RWPE2 (cell line): ENCODE data around the gene METTL26.

Experiments used
- ATAC-seq: fragments of 200-7000 bp; cut with Tn5 transposase; 3 replicates; pipeline ENCODE4 v1.9.1; 2021; ENCODE audit warnings: low read depth
- DNase-seq: peaks from one replicate; pipeline ENCODE4 v3.0.0-alpha.2; 2020; ENCODE audit warnings: low spot score
- H3K27ac ChIP-seq: fragments of 450-650 bp; 2 replicates; pipeline ENCODE4 v1.5.1; 2017; ENCODE audit warnings: mild to moderate bottlenecking; ENCODE audit not compliant: poor library complexity, severe bottlenecking
- H3K27me3 ChIP-seq: fragments of 250-450 bp; sonication (Bioruptor Pico); 2 replicates; pipeline ENCODE4 v1.5.1; 2021; ENCODE audit warnings: mild to moderate bottlenecking, moderate library complexity; ENCODE audit not compliant: insufficient read depth, poor library complexity, severe bottlenecking
- H3K36me3 ChIP-seq: fragments of 250-450 bp; sonication (Bioruptor Pico); 2 replicates; pipeline ENCODE4 v1.5.1; 2020; ENCODE audit warnings: low read depth, mild to moderate bottlenecking, moderate library complexity
- H3K4me1 ChIP-seq: fragments of 250-450 bp; sonication (Bioruptor Pico); 2 replicates; pipeline ENCODE4 v1.5.1; 2021; ENCODE audit warnings: mild to moderate bottlenecking, moderate library complexity; ENCODE audit not compliant: insufficient read depth, poor library complexity, severe bottlenecking
- H3K4me3 ChIP-seq: fragments of 250-450 bp; sonication (Bioruptor Pico); 2 replicates; pipeline ENCODE4 v1.5.1; 2021; ENCODE audit warnings: mild to moderate bottlenecking, moderate library complexity; ENCODE audit not compliant: severe bottlenecking
- H3K9me3 ChIP-seq: fragments of 250-450 bp; sonication (Bioruptor Pico); 2 replicates; pipeline ENCODE4 v1.5.1; 2021; ENCODE audit warnings: mild to moderate bottlenecking, moderate library complexity; ENCODE audit not compliant: severe bottlenecking
- TF ChIP-seq, protein P1 (sequence below): fragments of 450-650 bp; IDR thresholded peaks from one replicate; pipeline ENCODE4 v1.5.1; 2017; ENCODE audit warnings: mild to moderate bottlenecking, moderate library complexity; ENCODE audit not compliant: poor library complexity, severe bottlenecking

Gene METTL26

DNA sequence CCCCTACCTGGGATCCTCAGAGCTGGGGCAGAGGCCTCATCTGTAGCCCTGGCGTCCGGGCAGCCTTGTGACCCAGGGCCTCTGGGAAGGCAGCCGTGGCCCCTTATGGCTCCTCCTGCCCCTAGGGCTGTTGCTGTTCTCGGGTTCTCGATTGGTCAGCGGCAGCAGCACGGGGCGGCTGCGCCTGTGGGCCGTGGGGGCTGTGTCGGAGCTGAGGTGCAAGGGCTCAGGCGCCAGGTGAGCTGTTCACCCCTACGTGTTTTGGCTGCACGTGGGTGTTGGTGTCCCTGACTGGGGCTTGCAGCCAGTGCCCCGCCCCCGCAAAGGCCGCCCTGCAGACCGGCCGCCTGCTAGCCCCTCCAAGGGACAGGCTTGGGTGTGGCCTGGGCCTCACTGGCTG is 26.0 kb upstream of the METTL26 start:
- TF ChIP-seq, protein P1, sequence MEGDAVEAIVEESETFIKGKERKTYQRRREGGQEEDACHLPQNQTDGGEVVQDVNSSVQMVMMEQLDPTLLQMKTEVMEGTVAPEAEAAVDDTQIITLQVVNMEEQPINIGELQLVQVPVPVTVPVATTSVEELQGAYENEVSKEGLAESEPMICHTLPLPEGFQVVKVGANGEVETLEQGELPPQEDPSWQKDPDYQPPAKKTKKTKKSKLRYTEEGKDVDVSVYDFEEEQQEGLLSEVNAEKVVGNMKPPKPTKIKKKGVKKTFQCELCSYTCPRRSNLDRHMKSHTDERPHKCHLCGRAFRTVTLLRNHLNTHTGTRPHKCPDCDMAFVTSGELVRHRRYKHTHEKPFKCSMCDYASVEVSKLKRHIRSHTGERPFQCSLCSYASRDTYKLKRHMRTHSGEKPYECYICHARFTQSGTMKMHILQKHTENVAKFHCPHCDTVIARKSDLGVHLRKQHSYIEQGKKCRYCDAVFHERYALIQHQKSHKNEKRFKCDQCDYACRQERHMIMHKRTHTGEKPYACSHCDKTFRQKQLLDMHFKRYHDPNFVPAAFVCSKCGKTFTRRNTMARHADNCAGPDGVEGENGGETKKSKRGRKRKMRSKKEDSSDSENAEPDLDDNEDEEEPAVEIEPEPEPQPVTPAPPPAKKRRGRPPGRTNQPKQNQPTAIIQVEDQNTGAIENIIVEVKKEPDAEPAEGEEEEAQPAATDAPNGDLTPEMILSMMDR, result no peak
- Histone ChIP-seq H3K4me1 (no peaks in the 10 kb centered on the region), H3K27me3 (no peaks in the 10 kb centered on the region), H3K36me3 (peaks cover 23% of the 10 kb centered on the region), H3K9me3 (no peaks in the 10 kb centered on the region), H3K27ac (no peak overlapping the region), H3K4me3 (no peak overlapping the region)
- DNase-seq (no peak), ATAC-seq (no peak)

DNA sequence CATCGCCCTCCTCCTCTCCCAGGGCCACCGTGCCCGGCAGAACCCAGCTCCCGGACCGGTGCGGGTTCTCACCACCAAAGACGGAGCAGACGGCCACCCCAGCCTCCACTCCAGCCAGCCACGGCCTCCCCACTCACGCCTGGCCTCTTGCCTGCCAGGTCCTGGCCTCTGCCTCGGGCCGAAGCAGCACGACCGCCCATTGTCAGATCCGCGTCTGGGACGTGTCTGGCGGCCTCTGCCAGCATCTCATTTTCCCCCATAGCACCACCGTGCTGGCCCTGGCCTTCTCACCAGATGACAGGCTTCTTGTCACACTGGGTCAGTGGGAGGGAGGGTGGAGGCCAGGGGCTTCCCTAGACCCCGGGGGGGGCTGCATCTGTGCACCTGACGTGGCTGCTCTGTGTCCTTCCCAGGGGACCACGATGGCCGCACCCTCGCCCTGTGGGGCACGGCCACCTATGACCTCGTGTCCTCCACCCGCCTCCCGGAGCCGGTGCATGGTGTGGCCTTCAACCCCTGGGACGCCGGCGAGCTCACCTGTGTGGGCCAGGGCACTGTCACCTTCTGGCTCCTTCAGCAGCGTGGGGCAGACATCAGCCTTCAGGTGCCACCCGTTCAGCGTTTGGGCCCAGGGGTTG is 25.2 kb upstream of the METTL26 start:
- TF ChIP-seq, protein P1, result no peak
- Histone ChIP-seq H3K4me1 (no peaks in the 10 kb centered on the region), H3K4me3 (no peak overlapping the region), H3K36me3 (peaks cover 31% of the 10 kb centered on the region), H3K9me3 (no peaks in the 10 kb centered on the region), H3K27ac (no peak overlapping the region), H3K27me3 (no peaks in the 10 kb centered on the region)
- DNase-seq (no peak), ATAC-seq (no peak)

DNA sequence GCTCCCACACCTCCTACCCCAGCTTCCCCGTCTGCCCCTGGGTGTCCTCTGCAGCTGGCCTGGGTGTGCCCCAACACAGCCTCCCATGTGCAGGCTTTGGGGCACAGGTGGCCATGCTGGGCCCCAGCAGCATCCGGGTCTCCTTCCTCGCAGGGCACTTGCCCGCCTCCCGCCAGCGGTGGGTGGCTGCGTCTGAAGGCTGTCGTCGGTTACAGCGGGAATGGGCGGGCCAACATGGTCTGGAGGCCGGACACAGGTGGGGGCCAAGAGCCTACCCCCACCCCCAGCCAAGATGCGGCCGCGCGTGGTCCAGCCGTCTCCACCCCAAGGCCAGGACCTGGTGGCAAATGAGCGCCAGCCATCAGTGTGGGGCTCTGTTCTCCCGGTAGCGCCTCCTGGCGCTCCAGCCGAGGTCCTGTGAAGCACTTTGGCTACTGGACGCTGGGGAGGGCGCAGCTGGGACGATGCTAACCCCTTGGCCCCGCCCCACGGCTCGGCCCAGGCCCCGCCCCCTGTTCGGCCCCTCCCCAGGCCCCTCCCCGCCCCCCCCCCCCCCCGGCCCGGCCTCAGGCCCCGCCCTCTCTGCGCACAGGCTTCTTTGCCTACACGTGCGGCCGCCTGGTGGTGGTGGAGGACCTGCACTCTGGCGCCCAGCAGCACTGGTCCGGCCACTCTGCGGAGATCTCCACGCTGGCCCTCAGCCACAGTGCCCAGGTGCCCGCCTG is 24.5 kb upstream of the METTL26 start:
- Histone ChIP-seq H3K27ac (no peak overlapping the region), H3K9me3 (no peaks in the 10 kb centered on the region), H3K4me1 (no peaks in the 10 kb centered on the region), H3K36me3 (peaks cover 34% of the 10 kb centered on the region), H3K4me3 (no peak overlapping the region), H3K27me3 (no peaks in the 10 kb centered on the region)
- ATAC-seq (peak; percentile 76), DNase-seq (peak; percentile 92)
- TF ChIP-seq, protein P1, result peak; percentile 37

DNA sequence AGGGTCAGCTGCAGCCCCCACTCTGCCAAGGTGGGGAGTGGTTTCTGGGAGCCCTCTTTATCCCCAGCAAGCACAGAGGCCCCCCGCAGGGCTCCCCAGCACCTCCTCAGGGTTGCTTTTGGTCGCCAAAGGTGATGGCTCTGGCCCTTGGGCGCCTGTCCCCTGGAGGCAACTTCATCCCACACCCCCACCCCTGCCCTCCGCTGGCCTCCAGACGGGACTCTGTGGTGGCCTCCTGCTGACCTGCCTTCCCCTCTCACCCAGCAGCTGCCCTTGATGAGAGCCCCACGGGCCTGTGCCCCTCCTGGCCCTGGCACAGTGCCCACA is 24.0 kb upstream of the METTL26 start:
- H3K4me1 ChIP-seq, result no peaks in the 10 kb centered on the region
- no peaks in the 10 kb centered on the region for H3K27me3 ChIP-seq
- DNase-seq (no peak), ATAC-seq (no peak)
- no peak overlapping the region for H3K27ac ChIP-seq
- TF ChIP-seq, protein P1, result no peak
- H3K9me3 ChIP-seq, result no peaks in the 10 kb centered on the region
- peaks cover 37% of the 10 kb centered on the region for H3K36me3 ChIP-seq
- H3K4me3 ChIP-seq, result no peak overlapping the region

DNA sequence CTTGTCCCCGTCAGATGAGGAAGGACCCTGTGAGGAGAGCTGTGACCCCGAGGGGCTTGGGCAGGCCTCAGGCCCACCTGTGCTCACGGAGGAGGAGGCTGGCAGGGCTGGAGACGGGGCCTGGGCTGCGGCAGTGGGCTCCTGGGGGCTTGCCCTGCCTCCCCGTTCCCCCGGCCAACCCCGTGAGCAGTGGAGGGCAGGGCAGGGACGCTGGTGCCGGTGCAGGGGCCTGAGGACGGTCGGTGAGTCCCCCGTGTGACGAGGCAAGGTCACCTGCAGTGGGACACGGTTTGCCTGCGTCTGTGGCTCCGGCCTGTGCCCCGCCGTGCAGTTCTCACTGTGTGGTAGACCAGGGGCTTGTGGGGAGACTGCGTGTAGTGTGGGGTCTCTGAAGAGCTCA is 23.5 kb upstream of the METTL26 start:
- Histone ChIP-seq H3K9me3 (no peaks in the 10 kb centered on the region), H3K27ac (no peak overlapping the region), H3K4me3 (no peak overlapping the region), H3K27me3 (no peaks in the 10 kb centered on the region), H3K4me1 (no peaks in the 10 kb centered on the region), H3K36me3 (peaks cover 40% of the 10 kb centered on the region)
- ATAC-seq (no peak), DNase-seq (no peak)
- TF ChIP-seq, protein P1, result no peak
